GM21619 (cell line): ENCODE data around the gene ZNF280B.

ENCODE experiments used
- ATAC-seq: cut with Tn5 transposase; IDR thresholded peaks from one replicate; pipeline ENCODE4 v1.9.1; 2021; ENCODE audit not compliant: unreplicated experiment

The ZNF280B gene

GRCh38 chr22:22440188-22440587, 68.4 kb downstream of the ZNF280B start:
- ATAC-seq: no peak
